ENCODE data around the gene TPSD1. TPM values are rescaled to one million over a fixed set of nuclear protein-coding genes. Genes with fewer than 3 reads are reported as not detected.

Gene TPSD1
- total RNA-seq, 1 experiment from 2014 or later, result not detected

- H3K56ac ChIP-seq (ENCODE audit: insufficient read length, low read depth, low read length), result no peak overlapping the region
- H2BK20ac ChIP-seq (ENCODE audit: low read depth, low read length, poor library complexity, severe bottlenecking), result no peak overlapping the region
- no peak overlapping the region for H3T11ph ChIP-seq (ENCODE audit: low read length)
- H3K9me3 ChIP-seq (ENCODE audit: control insufficient read depth, low read depth, low read length), result no peaks in the 10 kb centered on the region
- no peak overlapping the region for H2BK15ac ChIP-seq (ENCODE audit: low read depth, low read length)
- Mint-ChIP-seq H3K27me3 (ENCODE audit: low read depth) (peaks cover 40% of the 10 kb centered on the region), H3K36me3 (ENCODE audit: insufficient read depth in 1 of 3, low read depth in 3 of 3) (peaks cover 0 to 4% (median 0%) of the 10 kb centered on the region in 3 experiments; a peak in 2 of 7 replicates), H3K4me1 (peaks cover 9 to 19% of the 10 kb centered on the region in 2 experiments; a peak in 3 of 4 replicates), H3K27ac (no peak overlapping the region), H3K9me3 (no peaks in the 10 kb centered on the region), H3K4me3 (no peak overlapping the region)
- no peak overlapping the region for H3K18ac ChIP-seq (ENCODE audit: insufficient read length, low read depth, low read length)
- no peak overlapping the region for H4K91ac ChIP-seq (ENCODE audit: insufficient read length, low read depth, low read length)
- no peak overlapping the region for H4K5ac ChIP-seq (ENCODE audit: insufficient read length, low read depth, low read length)
- H3K79me2 ChIP-seq (ENCODE audit: insufficient read depth, low read length), result no peaks in the 10 kb centered on the region
- H2BK5ac ChIP-seq (ENCODE audit: insufficient read length, low read length), result no peak overlapping the region
- no peak overlapping the region for H3K14ac ChIP-seq (ENCODE audit: insufficient read depth, low read length)
- no peaks in the 10 kb centered on the region for H3K79me1 ChIP-seq (ENCODE audit: insufficient read depth, low read depth, low read length, poor library complexity, severe bottlenecking)
- H3K27ac ChIP-seq (ENCODE audit: insufficient read length, low read depth, low read length), result no peak overlapping the region
- H3K23me2 ChIP-seq (ENCODE audit: insufficient read length, low read depth, low read length, poor library complexity, severe bottlenecking), result no peaks in the 10 kb centered on the region
- H3K4me2 ChIP-seq (ENCODE audit: insufficient read depth, insufficient read length, low read length), result no peak overlapping the region
- DNase-seq, result no peak
- no peaks in the 10 kb centered on the region for H4K20me1 ChIP-seq (ENCODE audit: control insufficient read depth, insufficient read depth, insufficient read length)
- no peak overlapping the region for H2AFZ ChIP-seq (ENCODE audit: low read length)
- TF ChIP-seq, protein P1, sequence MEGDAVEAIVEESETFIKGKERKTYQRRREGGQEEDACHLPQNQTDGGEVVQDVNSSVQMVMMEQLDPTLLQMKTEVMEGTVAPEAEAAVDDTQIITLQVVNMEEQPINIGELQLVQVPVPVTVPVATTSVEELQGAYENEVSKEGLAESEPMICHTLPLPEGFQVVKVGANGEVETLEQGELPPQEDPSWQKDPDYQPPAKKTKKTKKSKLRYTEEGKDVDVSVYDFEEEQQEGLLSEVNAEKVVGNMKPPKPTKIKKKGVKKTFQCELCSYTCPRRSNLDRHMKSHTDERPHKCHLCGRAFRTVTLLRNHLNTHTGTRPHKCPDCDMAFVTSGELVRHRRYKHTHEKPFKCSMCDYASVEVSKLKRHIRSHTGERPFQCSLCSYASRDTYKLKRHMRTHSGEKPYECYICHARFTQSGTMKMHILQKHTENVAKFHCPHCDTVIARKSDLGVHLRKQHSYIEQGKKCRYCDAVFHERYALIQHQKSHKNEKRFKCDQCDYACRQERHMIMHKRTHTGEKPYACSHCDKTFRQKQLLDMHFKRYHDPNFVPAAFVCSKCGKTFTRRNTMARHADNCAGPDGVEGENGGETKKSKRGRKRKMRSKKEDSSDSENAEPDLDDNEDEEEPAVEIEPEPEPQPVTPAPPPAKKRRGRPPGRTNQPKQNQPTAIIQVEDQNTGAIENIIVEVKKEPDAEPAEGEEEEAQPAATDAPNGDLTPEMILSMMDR (conservative IDR thresholded peaks at IDR 0.05), result peak; percentile 24; the same call in 1 of the 3 replicates
- no CpG with 5 or more reads among the region's 18 CpGs for WGBS (ENCODE audit: extremely low coverage, insufficient read length, low lambda C conversion rate)
- H3K27me3 ChIP-seq (ENCODE audit: insufficient read depth, low read length), result no peaks in the 10 kb centered on the region
- H3K23ac ChIP-seq (ENCODE audit: insufficient read length, low read depth, low read length), result no peak overlapping the region
- no peaks in the 10 kb centered on the region; the same call in 1 of the 2 replicates for H3K4me1 ChIP-seq (ENCODE audit: insufficient read depth, low read length)
- H3K9ac ChIP-seq (ENCODE audit: extremely low read depth, insufficient read length, low read length), result no peak overlapping the region
- no peak overlapping the region for H2AK5ac ChIP-seq (ENCODE audit: insufficient read length, low read length)
- H4K8ac ChIP-seq (replicated peaks; ENCODE audit: insufficient read length, low read depth, low read length), result no peak overlapping the region
- no peak overlapping the region for H2BK120ac ChIP-seq (ENCODE audit: low read depth, low read length, poor library complexity, severe bottlenecking)
- H3K4ac ChIP-seq (ENCODE audit: low read depth, low read length), result no peak overlapping the region
- H2BK12ac ChIP-seq (ENCODE audit: insufficient read length, low read depth, low read length), result no peak overlapping the region
Observed at GRCh38 chr16:1278477-1278876, 22.6 kb downstream of the TPSD1 start.
